Kidney epithelial cell (primary cell): ENCODE results near the gene IL12RB2. TPM values are rescaled to one million over a fixed set of nuclear protein-coding genes. Genes with fewer than 3 reads are reported as not detected.

Experiments used
- DNase-seq: peaks from one replicate; pipeline ENCODE4 v3.0.0-alpha.2; 2010; ENCODE audit warnings: low read depth
- H3K27me3 ChIP-seq: 2 replicates; pipeline ENCODE4 v1.6.0; 2011; ENCODE audit warnings: low read length; ENCODE audit not compliant: control insufficient read depth, insufficient read depth
- H3K36me3 ChIP-seq: 2 replicates; pipeline ENCODE4 v1.5.1; 2011; ENCODE audit warnings: low read length; ENCODE audit not compliant: control insufficient read depth, insufficient read depth
- H3K4me3 ChIP-seq: 2 replicates; pipeline ENCODE4 v1.5.1; 2011; ENCODE audit warnings: low read depth, mild to moderate bottlenecking, control low read depth, low read length
- total RNA-seq: library from RNA; depleted of rRNA; stranded (reverse); fragments of >200 nt; gene quantifications from 2 replicates; pipeline ENCODE4 v1.2.3, GENCODE V29; 2015
- TF ChIP-seq, protein P1 (sequence below): IDR thresholded peaks from 2 replicates; pipeline ENCODE4 v1.5.1; 2011; ENCODE audit warnings: mild to moderate bottlenecking, moderate library complexity, low read length, control low read depth, inconsistent platforms; ENCODE audit not compliant: insufficient read depth, poor library complexity, severe bottlenecking

Gene IL12RB2
- total RNA-seq, 1 donor from 2014 or later: 0.17 TPM

DNA sequence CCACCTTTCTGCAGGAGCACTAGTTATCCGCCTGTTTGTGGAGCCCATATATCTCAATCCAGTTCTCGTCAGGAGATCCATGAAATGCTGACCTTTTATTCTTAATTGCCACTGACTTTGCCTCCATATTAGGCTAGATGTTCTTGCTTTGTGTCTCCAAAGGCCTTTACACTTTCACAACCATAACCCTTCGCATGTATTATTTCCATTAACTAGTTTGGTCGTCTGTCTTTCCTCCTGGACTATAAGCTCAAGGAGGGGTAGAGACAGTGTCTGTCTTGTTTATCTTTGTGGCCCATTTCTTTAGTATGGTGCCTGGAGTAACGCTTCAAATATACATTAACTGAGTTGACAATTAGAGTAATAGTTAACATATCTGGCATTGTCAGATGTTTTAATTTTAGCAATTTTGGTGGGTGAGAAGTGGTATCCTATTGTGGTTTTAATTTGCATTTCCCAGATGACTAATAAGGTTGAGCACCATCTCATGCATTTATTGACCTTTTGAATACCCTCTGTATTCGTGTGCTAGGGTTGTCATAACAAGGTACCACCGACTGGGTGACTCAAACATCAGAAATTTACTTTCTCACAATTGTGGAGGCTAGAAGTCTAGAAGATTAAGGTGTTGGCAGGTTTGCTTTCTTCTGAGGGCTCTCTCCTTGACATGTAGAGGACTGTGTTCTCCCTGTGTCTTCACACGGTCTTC, 21.7 kb upstream of the IL12RB2 start:
- no peaks in the 10 kb centered on the region for H3K36me3 ChIP-seq
- TF ChIP-seq, protein P1, sequence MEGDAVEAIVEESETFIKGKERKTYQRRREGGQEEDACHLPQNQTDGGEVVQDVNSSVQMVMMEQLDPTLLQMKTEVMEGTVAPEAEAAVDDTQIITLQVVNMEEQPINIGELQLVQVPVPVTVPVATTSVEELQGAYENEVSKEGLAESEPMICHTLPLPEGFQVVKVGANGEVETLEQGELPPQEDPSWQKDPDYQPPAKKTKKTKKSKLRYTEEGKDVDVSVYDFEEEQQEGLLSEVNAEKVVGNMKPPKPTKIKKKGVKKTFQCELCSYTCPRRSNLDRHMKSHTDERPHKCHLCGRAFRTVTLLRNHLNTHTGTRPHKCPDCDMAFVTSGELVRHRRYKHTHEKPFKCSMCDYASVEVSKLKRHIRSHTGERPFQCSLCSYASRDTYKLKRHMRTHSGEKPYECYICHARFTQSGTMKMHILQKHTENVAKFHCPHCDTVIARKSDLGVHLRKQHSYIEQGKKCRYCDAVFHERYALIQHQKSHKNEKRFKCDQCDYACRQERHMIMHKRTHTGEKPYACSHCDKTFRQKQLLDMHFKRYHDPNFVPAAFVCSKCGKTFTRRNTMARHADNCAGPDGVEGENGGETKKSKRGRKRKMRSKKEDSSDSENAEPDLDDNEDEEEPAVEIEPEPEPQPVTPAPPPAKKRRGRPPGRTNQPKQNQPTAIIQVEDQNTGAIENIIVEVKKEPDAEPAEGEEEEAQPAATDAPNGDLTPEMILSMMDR: no peak
- H3K27me3 ChIP-seq: no peaks in the 10 kb centered on the region
- no peak overlapping the region for H3K4me3 ChIP-seq
- DNase-seq: peak; percentile 56

DNA sequence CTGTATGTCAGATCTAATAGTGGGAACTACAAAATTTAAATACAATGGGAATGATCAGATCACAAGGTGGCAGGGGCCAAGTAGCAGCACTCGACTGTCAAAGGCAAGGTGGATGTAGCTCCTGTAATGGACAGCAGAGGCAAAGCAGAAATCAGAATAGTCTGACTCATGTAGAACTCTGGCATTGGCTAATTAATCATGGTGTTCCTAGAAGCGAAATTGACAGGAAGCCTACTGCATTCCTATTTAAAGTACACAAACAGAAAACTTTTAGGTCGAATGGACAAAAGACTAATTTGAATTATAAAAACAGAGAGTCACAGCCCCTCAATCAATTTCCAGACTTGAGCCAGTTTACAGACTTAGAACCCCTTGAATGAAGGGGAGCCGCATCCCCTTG, 17.4 kb upstream of the IL12RB2 start:
- no peak for DNase-seq

GRCh38 chr1:67294836-67295617, 12.6 kb upstream of the IL12RB2 start:
- no peak overlapping the region for H3K4me3 ChIP-seq
- DNase-seq: no peak
- H3K36me3 ChIP-seq: no peaks in the 10 kb centered on the region
- H3K27me3 ChIP-seq: no peaks in the 10 kb centered on the region
- TF ChIP-seq, protein P1: no peak

More for the DNA sequence above, 17.4 kb upstream of the IL12RB2 start:
- Histone ChIP-seq H3K27me3 (no peaks in the 10 kb centered on the region), H3K4me3 (no peak overlapping the region), H3K36me3 (no peaks in the 10 kb centered on the region)
- TF ChIP-seq, protein P1: no peak

DNA sequence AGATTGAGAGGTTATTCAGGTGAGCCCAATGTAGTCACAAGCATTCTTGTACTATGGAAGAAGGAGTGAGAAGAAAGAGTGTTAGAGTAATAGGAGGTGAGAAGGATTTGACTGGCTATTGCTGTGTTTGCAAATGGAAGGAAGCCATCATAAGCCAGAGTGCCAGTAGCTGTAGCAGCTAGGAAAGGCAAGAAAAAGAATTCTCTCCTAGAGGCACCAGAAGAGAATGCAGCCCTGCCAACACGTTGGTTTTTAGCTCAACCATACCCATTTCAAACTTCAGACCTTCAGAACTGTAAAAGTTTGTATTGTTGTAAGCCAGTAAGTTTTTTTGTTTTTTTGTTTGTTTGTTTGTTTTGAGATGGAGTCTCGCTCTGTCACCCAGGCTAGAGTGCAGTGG, 8.9 kb upstream of the IL12RB2 start:
- Histone ChIP-seq H3K4me3 (no peak overlapping the region), H3K36me3 (no peaks in the 10 kb centered on the region), H3K27me3 (no peaks in the 10 kb centered on the region)
- TF ChIP-seq, protein P1: no peak
- DNase-seq: no peak

DNA sequence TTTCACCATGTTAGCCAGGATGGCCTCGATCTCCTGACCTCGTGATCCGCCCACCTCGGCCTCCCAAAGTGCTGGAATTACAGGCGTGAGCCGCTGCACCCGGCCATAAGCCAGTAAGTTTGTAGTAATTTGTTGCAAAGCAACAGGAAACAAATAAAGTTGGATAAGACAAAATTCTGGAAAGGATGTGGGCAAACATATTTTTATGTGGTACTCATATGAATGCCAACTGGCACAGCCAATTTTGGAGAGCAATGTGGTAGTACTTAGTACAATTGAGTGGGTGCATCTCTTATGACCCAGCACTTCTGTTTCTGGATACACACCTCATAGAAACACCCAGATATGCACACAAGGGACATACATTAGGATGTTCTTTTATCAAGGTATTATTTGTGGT, 8.4 kb upstream of the IL12RB2 start:
- no peak for DNase-seq
- Histone ChIP-seq H3K36me3 (no peaks in the 10 kb centered on the region), H3K27me3 (no peaks in the 10 kb centered on the region), H3K4me3 (no peak overlapping the region)
- TF ChIP-seq, protein P1: no peak

GRCh38 chr1:67300561-67300960, 7.1 kb upstream of the IL12RB2 start:
- no peaks in the 10 kb centered on the region for H3K27me3 ChIP-seq
- no peaks in the 10 kb centered on the region for H3K36me3 ChIP-seq
- H3K4me3 ChIP-seq: no peak overlapping the region
- TF ChIP-seq, protein P1: no peak
- no peak for DNase-seq
